GM21576 (cell line): ENCODE data around the gene SEMA4D.

Experiments used
- ATAC-seq: cut with Tn5 transposase; IDR thresholded peaks from one replicate; pipeline ENCODE4 v1.9.1; 2021; ENCODE audit warnings: mild to moderate bottlenecking, moderate library complexity; ENCODE audit not compliant: unreplicated experiment

The SEMA4D gene

DNA sequence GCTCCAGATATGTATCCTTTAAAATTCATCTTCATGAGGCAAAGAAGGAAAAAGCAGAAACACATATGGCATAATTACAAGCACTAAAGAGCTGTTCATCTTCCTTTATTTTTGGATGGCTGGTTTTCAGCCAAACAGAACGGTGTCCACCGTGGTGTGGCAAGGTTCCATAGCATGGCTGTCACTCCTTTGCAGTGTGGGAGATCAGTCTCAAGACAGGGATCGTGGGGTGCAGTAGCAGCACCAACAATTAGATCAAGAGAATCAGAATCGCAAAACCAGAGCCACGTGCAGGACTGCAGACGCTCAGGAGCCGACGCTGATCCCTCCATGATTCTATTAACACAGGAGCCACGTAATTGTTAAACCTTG is 79.5 kb downstream of the SEMA4D start:
- ATAC-seq = no peak

DNA sequence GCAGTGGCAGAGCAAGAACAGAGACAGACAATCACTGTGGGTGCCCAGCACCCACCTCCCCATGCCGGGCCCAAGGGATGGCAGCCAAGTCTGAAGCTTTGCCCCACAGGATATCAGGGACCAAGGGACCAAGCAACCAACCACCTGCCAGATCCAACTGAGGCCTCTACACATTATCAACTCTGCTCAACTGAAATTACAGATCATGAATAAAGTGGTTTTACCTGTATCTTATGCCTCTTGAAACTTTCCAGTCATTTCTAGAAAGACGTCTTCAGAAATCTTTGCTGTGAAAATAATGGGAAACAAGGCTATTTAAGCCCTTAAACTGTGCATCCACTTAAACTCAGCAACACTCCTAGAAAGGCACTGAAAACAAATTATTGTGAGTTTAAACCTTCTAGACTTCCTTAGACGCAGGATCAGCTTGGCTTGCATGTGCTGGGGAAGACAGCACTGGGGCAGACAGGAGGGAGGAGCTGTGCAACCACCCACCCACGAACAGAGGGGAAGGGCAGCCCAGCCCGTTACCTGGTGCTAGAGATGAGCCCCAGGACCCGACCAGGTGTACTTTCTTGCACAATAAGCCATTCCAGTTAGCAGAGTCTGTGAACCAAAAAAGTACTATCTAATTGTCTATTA is 80.0 kb downstream of the SEMA4D start:
- ATAC-seq = no peak

DNA sequence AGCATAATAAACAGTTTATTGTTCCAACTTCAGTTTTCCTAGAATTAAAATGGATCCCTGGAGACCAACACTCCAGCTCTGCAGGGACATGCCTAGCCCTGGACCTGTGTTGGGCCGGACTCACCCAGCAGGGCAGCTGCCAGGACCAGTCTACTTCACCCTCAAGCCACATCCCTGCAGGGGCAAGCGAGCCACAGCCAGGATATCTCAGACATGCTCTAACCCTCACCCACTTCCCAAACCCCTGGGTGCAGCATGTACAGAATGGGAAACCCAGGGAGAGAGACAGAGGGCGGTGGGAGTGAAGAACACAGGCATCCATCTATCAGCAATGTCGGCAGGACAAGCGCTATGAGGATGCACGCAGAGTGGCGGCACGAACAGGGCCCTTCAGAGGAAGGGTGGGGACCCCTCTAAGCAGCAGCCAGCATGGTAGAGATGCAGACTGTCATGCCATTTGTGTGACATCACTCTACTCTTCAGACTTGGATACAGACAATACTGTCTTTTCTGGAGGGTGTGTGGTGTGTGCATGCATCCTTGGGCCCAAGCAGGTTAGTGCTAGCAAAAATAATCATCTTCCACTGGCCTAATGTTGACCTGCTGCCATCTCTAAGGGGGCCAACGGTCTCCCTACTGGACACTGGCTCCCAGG is 83.1 kb downstream of the SEMA4D start:
- ATAC-seq = no peak

DNA sequence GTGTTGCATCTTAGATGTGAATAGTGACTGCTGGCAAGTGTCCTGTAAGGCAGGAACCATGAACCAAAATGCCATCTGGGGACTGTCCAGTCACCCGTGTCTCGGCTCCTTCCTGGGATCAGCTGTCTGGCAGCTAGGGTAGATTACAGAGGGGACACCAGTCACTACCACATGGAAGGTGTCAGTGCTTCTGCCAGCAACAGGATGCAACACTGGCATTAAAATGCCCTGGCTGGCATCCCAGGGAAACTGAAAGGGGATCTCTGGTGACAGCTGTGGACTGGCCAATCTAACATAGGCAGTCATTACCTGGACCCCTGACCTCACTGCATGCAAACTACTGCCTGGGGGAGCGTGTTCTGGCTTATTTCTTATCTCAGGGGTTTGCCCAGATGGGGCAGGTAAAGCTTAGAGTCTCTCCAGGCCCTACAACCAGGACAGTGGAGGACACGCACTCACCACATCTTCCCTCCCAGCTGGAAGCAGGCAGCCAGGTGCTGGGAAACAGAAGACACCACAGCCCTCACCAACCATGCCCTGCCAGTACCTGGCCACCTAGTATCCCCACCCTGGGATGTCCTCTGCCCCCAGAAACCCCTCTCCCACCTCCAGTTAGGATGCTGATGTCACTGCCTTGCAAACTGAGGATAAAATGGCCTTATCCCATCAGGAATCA is 83.8 kb downstream of the SEMA4D start:
- no peak for ATAC-seq

DNA sequence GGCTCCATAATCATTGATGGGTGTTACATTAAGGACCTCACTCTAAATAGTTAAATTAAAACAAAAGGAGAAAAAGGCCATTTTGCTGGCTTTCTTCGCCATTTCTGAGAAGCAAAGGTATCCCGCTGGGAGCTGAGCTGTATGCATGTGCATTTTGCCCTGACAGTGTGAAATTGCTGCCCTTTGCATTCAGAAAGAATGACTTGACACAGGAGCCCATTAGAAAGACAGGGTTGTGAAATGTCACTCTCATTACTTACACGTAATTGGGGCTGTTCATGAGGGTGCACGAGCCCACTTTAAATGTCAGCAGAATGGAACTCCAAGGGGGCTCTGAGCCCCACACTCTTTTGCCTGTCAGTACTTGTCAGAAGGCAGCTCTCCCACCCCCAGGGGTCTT is 85.0 kb downstream of the SEMA4D start:
- no peak for ATAC-seq

DNA sequence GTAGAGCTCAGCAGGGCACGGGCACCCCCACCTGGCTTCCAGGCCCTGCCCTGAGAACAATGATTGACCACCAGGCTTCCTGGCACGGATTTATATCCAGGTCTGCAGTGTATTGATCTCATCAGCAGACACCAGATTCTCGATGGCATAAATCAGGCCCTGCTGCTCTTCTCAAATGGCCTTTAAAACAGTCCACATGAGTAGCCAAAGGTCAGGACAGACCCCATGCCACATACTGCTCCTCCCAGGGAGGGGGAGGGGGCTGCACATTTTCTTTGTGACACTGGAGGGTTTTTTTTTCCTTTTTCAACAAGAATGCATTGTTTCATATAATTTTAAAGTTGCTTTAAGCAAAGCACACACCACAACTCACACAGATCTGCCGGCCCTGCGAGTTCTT is 85.4 kb downstream of the SEMA4D start:
- no peak for ATAC-seq

DNA sequence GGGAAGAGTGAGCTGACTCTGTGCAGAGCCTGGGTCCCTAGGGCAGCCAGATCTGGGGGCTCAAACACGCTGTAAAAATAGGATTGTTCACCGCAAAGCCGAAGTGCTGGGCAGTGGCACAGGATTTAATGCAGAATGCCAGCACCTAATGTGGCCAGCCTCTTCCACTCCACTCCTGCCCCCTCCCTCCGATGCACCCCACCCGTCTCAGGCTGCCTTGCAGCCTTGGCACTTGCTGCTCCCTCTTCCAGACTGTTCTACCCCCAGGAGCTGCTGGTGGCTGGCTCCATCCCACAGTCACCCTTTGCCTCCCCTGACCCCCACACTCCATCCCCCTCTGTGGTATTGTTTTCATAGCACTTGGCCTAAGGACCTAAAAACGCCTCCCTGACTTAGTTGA is 86.2 kb downstream of the SEMA4D start:
- ATAC-seq = no peak

DNA sequence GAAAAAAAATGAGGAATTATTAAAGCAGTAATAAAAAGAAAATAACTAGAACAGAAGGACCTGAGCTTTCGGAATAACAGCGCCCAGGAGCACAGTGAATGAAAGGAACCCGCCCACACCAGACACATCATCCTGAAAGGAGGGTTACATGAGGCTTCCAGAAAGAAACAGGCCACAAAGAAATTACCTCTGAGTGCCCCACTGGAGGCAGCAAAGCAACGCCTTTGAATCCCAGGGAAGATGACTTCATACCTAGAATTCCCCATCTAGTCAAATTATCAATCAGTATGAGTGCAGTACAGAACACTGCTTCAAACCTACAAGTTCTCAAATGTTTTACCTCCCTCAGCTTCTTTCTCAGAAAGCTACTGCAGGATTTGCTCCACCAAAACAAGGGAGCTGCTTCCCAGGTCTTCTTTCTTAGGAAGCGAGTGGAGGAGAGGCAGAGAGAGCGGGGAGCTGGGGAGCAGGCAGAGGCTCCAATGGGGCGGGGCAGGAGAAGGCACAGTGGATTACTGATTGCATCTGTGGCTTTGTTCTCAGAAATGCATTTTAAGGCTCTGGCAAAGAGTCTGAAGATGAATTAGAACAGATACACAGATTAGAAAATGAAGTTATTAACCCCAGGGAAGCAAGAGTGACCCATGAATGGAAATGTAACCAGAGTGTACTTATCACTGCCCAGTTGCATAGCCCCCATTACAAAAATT is 87.1 kb downstream of the SEMA4D start:
- ATAC-seq = no peak

DNA sequence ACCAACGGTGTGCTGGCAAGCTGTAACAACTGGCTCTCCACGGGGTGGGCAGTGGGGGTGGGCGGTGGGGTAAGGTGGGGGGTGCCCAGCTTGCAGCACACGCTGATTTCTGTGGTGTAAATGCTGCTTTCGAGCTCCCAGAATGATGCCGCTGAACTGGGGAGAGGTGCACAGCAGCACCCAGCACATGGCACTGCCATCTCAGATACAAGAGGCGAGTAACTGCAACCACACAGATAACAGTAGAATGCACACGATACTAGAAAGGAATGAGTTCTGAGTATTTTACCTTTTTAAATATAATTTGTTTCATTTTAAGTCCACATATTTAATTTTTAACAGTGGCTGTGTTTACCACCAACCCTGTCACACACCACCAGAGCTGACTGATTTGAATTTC is 87.9 kb downstream of the SEMA4D start:
- no peak for ATAC-seq

DNA sequence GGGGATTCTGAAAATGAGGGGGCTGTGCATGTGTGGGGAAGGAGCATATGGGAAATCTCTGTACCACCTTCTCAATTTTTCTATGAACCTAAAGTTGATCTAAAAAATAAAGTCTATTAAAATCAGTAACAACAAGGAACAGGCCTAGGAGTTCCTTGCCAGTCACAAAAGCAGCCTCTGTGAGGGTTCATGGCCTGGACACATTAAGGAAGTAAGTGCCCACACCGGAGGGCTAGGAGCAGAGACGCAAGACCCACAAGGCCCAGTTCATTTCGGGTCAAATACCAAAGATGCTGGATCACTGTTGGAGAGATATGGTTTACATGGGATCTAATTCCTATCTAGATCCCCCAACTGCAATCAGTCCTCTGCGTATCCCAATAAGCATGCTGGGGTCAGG is 88.4 kb downstream of the SEMA4D start:
- no peak for ATAC-seq

DNA sequence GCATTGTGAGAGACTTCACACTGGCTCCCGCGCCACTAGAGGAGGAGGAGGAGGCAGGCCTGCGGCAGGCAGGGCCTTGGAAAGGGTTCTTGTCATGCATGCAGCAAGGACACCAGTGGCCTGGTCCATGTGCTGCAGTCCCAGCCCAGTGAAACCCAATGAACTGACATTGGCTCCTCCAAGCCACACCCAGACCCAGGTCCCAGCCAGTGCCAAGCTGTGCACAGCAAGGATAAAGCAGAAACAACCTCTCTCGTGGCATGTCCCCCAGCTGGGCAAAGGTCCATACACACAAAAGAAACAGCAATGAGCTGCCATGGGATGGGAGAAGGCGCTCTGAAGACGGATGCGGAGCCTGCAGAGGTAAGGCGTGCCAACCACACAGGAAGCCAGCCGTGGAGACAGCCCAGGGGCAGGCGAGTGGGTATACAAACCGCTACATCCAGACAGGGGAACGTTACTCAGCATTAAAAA is 89.2 kb downstream of the SEMA4D start:
- no peak for ATAC-seq

DNA sequence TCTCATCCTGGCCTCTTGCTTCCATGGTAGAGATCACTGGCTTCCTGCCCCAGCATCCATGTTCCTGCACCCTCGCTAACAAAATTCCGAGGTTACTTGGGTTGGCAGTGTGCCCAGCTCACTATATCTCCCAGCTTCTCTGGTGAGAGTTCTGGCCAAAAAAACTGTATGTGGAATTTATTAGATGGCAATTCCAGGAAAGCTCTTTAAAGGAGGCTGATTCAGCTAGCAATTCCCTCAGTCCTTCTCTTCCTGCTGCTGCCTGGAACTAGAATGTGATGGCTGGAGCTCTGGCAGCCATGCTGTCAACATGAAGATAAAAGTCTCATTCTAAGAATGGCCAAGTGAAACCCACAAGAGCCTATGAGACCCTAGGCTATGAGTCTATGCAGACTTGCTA is 90.8 kb downstream of the SEMA4D start:
- ATAC-seq = no peak

DNA sequence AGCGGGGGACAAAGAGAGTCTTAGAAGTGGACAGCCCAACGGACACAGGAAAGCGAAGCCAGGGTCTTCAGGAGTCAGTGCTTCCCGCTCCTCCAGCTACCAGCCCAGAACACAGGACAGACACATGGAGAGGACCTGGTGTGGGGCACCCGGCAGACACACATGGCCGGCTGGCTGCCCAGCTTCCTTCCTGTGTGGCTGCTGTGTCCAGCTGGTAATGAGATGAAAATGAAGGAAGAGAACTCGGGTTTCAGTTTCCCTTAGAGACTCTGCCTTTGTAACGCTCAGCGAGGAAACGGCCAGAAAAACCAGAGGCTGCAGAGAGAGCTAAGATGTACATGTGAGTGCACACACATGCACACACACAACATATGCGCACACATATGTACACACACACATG is 92.1 kb downstream of the SEMA4D start:
- ATAC-seq = peak; percentile 40

DNA sequence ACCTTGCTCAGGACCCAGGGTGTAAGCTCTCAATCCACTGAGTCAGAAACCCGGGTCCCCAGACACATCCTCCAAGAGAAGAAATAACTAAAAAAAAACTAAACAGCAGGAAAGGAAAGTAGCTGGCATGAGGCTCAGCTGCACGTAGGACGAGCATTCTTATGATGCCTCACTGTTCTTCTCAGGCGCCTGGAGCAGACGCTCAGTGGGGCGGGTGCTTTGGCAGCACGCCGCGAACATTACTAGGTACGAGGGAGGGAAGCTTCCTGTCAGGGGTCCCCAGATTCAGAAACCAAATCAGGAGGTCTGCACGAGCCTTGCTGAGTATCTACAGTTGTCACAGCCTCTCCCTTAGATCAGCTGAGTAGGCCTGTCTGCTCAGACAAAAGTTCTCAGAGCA is 93.8 kb downstream of the SEMA4D start:
- no peak for ATAC-seq

DNA sequence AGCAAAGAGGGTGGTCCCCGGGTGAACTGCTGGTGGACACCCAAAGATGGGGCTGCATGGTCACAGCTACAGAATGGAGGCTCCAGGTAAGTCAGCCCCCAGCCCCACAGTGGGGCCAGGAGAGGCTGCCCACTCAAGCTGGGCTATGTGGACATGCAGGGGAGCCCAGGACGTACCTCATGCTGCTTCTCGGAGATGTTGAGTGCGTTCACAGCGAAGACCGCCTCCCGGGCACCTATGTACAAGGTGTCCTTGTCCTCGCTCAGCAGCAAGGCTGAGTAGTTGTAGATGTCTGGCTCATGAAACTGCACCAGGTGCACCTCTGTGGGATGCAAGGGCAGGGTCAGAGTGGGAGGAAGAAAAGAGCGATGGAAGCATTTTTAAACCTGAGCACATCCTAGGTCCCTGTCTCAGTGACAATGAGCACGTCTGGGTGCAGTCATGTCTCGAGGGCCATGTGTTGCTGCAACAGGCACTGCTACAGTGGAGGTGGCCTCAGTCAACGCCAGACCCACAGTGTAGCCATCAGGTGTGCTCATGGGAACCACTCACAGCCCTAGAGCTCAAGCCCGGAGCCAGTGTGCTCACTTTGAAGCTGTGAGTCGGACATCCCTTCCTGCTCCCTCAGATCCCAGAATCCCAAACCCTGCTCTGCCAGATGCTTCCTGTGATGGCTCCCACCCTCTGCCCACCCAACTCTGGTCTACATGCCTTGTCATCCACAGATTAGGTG is 95.1 kb downstream of the SEMA4D start:
- no peak for ATAC-seq

DNA sequence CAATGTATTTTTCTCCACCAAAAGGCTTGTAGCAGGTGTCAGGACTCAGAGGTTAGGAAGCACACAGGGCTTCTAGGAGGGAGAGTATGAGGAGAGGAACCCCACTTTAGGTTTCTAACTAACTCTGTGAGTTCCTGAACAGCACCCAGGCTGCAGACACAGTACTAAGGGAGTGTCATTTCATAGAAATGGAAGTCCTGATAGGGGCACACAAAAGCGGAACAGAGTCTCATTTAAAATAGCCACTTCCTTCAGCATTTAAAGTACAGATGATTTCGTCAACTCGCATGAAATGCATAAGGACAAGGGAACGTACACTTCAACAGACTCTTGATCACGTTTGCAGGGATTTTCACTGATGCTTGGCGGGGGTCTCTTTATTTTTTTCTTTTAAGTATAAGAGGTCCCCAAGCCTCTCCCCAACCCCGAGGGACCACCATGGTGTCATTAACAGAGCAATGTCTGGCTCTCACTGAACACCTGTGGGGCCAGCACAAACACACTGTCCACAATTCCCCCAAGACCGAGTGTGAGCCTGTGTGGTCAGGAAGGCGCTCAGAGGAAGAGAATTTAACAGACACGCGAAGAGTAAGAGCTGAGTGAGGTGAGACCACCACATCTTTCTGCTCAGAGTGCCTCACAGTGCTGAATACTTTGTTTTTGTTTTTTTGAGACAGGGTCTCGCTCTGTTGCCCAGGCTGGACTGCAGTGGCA is 97.4 kb downstream of the SEMA4D start:
- peak; percentile 88 for ATAC-seq

DNA sequence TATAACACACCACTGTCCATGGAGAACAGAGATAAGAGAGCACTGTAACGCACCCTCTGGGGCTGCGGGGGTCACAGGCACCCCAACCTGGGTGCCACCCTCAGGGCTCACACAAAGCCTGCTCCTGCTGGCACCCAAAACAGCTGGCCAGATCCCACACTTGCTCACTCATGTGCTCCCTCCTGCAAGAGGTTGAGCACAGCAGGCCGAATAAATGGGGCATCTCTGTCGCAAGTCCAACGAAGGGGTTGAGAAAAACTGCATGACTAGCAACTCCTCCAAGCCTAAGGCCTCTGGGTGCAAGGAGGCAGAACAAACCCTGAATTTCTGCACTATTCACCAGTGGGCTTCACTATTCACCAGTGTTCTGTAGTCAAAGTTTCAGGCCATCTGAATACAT is 99.3 kb downstream of the SEMA4D start:
- ATAC-seq = no peak

DNA sequence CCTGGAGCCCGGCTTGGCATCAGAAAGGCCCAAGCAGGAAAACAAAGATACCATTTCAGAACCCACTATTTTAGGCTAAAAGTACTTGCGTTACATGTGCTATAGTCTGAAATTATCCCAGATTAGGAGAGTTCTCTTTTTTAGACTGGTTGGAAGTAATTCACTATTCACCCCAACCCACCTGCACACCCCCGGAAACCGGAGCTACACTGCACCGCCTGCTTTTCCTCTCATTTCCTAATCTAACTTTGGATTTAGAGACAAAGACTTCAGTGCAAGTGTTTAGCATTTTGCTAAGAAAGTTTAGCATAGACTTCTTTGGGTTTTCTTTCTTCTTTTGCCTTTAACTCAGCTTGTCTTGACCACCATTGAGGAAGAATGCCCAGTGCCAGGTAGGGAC is 100.4 kb downstream of the SEMA4D start:
- ATAC-seq = no peak

DNA sequence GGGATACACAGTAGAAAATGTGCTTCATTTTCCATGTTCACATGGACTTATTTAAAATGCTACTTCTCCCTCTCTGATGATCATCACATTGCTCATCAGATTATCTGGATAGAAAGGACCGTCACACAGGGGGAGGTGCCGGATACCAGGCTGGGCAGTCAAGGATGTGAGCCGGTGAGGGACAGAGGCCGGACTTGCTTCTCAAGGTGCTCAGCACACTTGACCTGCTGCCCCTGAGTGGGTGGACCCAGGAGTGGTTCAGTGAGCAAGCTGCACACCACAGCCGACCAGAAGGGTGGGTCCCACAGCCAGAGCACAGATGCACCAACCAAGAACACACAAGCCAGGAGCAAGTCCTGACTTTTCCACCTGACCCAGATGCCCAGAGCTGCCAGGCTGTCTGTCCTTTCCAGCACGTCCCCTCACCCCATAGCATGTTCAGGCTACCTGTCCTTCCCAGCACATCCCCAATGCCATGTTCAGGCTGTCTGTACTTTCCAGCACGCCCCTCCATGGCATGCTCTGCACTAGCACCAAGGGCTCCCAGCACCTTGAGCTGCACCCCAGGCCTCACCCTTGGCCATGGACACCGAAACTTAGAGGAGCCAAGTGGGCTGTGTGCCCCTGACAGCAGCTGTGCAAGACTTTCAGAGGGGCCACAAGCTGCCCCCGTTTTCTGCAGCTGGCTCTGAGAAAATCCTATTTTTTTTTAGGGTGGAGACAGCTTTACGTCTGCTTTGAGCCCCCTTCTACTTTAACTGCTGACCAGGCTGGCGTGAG is 101.8 kb downstream of the SEMA4D start:
- no peak for ATAC-seq

DNA sequence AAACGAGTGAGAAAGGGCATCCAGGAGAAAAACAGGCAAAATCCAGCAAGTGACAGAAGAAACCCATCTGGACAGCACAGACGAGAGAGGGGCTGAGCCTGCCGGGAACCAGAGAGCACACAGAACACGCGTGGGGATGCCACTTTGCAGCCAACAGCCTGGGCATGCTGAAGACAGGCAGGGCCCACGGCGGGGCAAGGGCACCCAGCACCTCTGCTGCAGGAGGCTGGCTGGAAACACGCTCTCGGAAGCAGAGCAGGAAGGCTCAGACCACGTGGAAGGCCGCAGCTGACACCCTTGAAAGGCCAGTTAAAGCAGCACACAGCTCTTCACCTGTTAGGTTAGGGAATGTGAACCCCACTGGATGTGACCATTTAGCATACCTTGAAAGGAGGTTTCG is 103.5 kb downstream of the SEMA4D start:
- ATAC-seq = no peak
